Smooth muscle cell (in vitro differentiated cells): ENCODE measurements around the gene CDK19. TPM values are rescaled to one million over a fixed set of nuclear protein-coding genes. Genes with fewer than 3 reads are reported as not detected.

ENCODE experiments used
- DNase-seq: peaks from one replicate; lab custom pipeline; 2025; ENCODE audit not compliant: unreplicated experiment; lab: John Stamatoyannopoulos, UW
- H2AFZ ChIP-seq: fragments of 200-600 bp; sonication (generic); 2 replicates; pipeline ENCODE4 v1.6.0; 2016; ENCODE audit warnings: antibody characterized with exemption, low read depth, mild to moderate bottlenecking
- H3F3A ChIP-seq: fragments of 200-600 bp; sonication (generic); 2 replicates; pipeline ENCODE4 v1.6.0; 2017; ENCODE audit warnings: antibody characterized with exemption, low read depth
- H3K27ac ChIP-seq: fragments of 200-600 bp; sonication (generic); 2 replicates; pipeline ENCODE4 v1.5.1; 2016; ENCODE audit warnings: low read depth, mild to moderate bottlenecking
- H3K27me3 ChIP-seq: fragments of 200-600 bp; sonication (generic); 2 replicates; pipeline ENCODE4 v1.6.1; 2016; ENCODE audit warnings: low read depth, mild to moderate bottlenecking
- H3K36me3 ChIP-seq: fragments of 200-600 bp; sonication (generic); 2 replicates; pipeline ENCODE4 v1.5.1; 2016; ENCODE audit warnings: low read depth
- H3K4me1 ChIP-seq: fragments of 200-600 bp; sonication (generic); 2 replicates; pipeline ENCODE4 v1.5.1; 2016; ENCODE audit warnings: low read depth
- H3K4me2 ChIP-seq: fragments of 200-600 bp; sonication (generic); 2 replicates; pipeline ENCODE4 v1.6.0; 2016; ENCODE audit warnings: mild to moderate bottlenecking
- H3K4me3 ChIP-seq: fragments of 200-600 bp; sonication (generic); 2 replicates; pipeline ENCODE4 v1.5.1; 2016; ENCODE audit warnings: mild to moderate bottlenecking
- H3K79me2 ChIP-seq: fragments of 200-600 bp; sonication (generic); 2 replicates; pipeline ENCODE4 v1.6.0; 2016; ENCODE audit warnings: low read depth, mild to moderate bottlenecking
- H3K9ac ChIP-seq: fragments of 200-600 bp; sonication (generic); 2 replicates; pipeline ENCODE4 v1.6.0; 2016; ENCODE audit warnings: low read depth
- H3K9me3 ChIP-seq: fragments of 200-600 bp; sonication (generic); replicated peaks from 2 replicates; pipeline ENCODE4 v1.5.1; 2016; ENCODE audit warnings: low read depth
- H4K20me1 ChIP-seq: fragments of 200-600 bp; sonication (generic); 2 replicates; pipeline ENCODE4 v1.6.0; 2016; ENCODE audit warnings: low read depth
- CTCF ChIP-seq: fragments of 200-600 bp; sonication (generic); IDR thresholded peaks from 2 replicates; pipeline ENCODE4 v1.5.1; 2017; ENCODE audit warnings: borderline replicate concordance, mild to moderate bottlenecking, antibody characterized with exemption; ENCODE audit not compliant: insufficient read depth, poor library complexity, severe bottlenecking
- whole genome bisulfite sequencing: methylation state at CpG from one replicate; pipeline ENCODE4 v1.1.7; 2016; ENCODE audit warnings: low lambda C conversion rate; 5-methylcytosine and 5-hydroxymethylcytosine counted together
- polyA plus RNA-seq: library from polyadenylated mRNA; unstranded; fragments of >200 nt; fragmentation: Nextera tagmentation; extraction: Ambion mirVana; gene quantifications from 2 replicates; pipeline ENCODE4 v1.2.1, GENCODE V29; 2016
- total RNA-seq: library from RNA; depleted of rRNA; stranded (reverse); fragments of >200 nt; gene quantifications from 2 replicates; pipeline ENCODE4 v1.2.3, GENCODE V29; 2014

CDK19 gene
- total and polyA plus RNA-seq, 2 experiments from 2014 or later, result 3.7 to 14.0 TPM

- Histone ChIP-seq H4K20me1 (peaks cover 21% of the 10 kb centered on the region), H3K36me3 (no peaks in the 10 kb centered on the region), H3K4me2 (no peak overlapping the region), H3K9ac (no peak overlapping the region), H3K27me3 (no peaks in the 10 kb centered on the region), H3K4me3 (no peak overlapping the region), H3K4me1 (no peaks in the 10 kb centered on the region), H2AFZ (no peak overlapping the region), H3F3A (peaks cover 4% of the 10 kb centered on the region), H3K27ac (no peak overlapping the region), H3K79me2 (no peaks in the 10 kb centered on the region), H3K9me3 (no peaks in the 10 kb centered on the region)
- no peak for DNase-seq
- WGBS, result 95% methylated on average over 5 of the region's 5 CpGs
- no peak for TF ChIP-seq CTCF
These were observed 109.7 kb downstream of the CDK19 start for GRCh38 chr6:110705543-110705942.

- Histone ChIP-seq H3K4me3 (no peak overlapping the region), H3F3A (peaks cover 4% of the 10 kb centered on the region), H3K4me1 (no peaks in the 10 kb centered on the region), H3K27me3 (no peaks in the 10 kb centered on the region), H3K36me3 (no peaks in the 10 kb centered on the region), H3K9me3 (no peaks in the 10 kb centered on the region), H3K79me2 (no peaks in the 10 kb centered on the region), H3K4me2 (no peak overlapping the region), H3K27ac (no peak overlapping the region), H3K9ac (no peak overlapping the region), H4K20me1 (peaks cover 25% of the 10 kb centered on the region), H2AFZ (no peak overlapping the region)
- no peak for TF ChIP-seq CTCF
- DNase-seq, result no peak
These were observed 111.2 kb downstream of the CDK19 start for GRCh38 chr6:110703906-110704594.

GRCh38 chr6:110703010-110703905, 112.0 kb downstream of the CDK19 start:
- Histone ChIP-seq H3K4me3 (no peak overlapping the region), H3K79me2 (no peaks in the 10 kb centered on the region), H3K9me3 (no peaks in the 10 kb centered on the region), H2AFZ (no peak overlapping the region), H3K4me1 (no peaks in the 10 kb centered on the region), H3K27me3 (no peaks in the 10 kb centered on the region), H3K9ac (no peak overlapping the region), H4K20me1 (peaks cover 17% of the 10 kb centered on the region), H3K36me3 (no peaks in the 10 kb centered on the region), H3K4me2 (no peak overlapping the region), H3K27ac (no peak overlapping the region), H3F3A (no peaks in the 10 kb centered on the region)
- TF ChIP-seq CTCF, result no peak
- 47% methylated on average over 2 of the region's 2 CpGs for WGBS
- no peak for DNase-seq
